NCI-H2081 treated with DMSO at 0.1 percent for 48 hours (cell line): ENCODE measurements around the gene APOL5.
"Not testable (repeated sequence)": the region's sequence is repeated elsewhere in the genome, so short reads cannot be mapped to it uniquely, and the experiment has no call there.

Experiments used
- DNase-seq: peaks from one replicate; lab custom pipeline; 2025; lab: John Stamatoyannopoulos, UW

APOL5 gene

DNA sequence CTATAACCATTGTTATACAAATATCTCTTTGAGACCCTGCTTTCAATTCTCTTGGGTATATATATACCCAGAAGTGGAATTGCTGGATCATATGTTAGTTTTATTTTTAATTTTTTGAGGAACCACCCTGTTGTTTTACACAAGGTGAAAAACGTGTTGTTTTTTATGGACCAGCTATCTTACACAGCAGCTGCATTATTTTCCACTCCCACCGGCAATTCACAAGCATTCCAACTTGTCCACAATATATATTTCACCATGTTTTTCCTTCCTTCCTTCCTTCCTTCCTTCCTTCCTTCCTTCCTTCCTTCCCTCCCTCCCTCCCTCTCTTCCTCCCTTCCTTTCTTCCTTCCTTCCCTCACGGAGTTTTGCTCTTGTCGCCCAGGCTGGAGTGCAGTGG is 6.3 kb upstream of the APOL5 start:
- no peak for DNase-seq

DNA sequence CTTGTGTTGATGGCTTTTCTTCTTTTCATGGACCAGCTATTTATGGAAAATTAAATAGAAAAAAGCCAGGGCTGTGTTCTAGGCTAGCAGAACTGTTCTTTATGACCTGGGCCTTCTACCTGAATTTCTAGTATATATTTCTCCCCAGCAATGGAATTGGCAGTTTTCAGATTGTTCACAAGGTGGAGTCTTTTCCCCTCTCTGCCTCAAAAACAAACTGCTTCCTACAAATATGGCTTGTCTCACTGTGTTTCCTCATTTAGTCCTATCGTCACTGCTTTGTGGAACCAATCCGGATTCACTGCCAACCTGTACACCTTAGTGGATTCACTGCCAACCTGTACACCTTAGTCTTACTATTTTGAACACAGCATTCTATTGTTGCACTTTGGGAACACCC is 5.0 kb upstream of the APOL5 start:
- no peak for DNase-seq

DNA sequence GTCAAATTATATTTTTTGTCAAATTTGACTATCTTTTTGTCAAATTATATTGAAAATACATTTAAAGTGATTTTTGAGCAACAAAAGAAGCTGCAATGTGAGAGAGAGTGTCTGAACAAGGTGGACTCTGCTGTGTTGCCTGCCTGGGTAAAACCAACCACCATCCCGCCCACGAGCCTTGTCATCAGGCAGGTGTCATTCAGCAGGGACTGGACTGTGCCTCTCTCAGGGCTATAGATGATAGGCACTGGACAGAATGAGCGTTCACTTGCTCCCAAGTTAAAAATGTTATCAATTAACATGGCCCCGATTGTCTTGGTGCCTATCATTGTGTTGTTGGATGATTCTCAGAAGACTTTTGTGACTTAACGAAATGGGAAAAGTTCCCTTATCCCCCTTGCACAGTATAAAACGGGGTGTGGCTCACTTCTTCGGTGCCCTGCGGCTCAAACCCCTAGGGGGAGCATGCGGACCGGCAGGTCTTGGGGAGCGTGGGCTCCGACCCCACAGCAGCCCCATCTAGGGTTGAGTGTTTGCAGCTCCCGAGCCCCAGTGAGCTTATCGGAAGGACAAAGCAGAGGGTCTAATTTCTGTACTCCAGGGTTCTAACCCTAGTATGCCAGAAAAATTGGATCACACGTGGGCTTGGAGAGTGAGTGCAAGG is 1.7 kb downstream of the APOL5 start:
- no peak for DNase-seq

DNA sequence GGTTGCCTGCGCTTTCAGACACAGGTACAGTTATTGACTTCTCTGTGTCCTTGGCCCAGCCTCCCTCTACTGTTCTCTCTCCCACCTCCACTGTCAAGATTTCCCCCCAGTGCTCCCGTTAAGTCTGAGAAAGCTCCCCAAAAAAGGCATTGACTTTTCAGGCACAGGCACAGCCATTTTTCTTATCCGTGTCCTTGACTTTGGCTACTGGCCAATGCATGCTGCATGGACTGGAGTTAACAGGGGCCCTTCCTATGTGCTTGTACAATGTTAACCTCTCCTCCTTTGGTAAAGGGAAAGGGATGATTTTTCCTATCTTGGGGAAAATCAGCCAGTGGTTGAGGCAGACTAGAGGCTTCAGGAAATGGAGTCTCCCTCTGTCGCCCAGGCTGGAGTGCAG is 4.3 kb downstream of the APOL5 start:
- no peak for DNase-seq

DNA sequence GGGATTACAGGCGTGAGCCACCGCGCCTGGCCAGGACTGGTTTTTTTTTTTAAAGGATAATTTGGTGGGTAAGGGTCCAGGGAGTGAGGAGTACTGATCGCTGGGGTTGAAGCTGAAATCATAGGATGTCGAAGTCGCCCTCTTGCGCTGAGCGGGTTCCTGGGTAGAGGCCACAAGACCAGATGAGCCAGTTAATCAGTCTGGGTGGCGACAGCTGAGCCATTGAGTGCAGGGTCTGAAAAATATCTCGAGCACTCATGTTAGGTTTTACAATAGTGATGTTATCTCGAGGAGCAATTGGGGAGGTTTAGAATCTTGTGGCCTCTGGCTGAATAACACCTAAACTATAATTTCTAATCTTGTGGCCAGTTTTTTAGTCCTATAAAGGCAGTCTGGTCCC is 7.8 kb downstream of the APOL5 start:
- DNase-seq: no peak

DNA sequence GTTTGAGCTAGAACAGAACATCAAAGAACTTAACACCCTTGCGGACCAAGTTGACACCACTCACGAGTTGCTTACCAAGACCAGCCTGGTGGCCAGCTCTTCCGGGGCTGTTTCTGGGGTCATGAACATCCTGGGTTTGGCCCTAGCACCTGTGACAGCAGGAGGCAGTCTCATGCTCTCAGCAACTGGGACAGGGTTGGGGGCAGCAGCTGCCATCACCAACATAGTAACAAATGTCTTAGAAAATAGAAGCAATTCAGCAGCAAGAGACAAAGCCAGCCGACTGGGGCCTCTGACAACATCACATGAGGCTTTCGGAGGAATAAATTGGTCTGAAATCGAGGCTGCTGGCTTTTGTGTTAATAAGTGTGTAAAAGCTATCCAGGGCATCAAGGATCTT is 8.7 kb downstream of the APOL5 start:
- DNase-seq: no peak

DNA sequence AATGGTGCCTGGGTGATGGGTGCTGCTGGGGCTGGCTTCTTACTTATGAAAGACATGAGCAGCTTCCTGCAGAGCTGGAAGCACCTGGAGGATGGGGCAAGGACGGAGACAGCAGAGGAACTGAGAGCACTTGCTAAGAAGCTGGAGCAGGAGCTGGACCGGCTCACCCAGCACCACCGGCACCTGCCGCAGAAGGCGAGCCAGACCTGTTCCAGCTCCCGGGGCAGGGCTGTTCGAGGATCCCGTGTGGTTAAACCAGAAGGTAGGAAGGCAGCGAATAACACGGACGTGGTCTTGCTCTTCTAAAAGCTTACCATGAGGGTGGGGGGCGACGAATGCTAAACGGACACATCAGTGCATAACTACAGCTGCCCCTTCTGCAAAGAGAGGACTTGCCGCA is 9.3 kb downstream of the APOL5 start:
- DNase-seq: no peak

DNA sequence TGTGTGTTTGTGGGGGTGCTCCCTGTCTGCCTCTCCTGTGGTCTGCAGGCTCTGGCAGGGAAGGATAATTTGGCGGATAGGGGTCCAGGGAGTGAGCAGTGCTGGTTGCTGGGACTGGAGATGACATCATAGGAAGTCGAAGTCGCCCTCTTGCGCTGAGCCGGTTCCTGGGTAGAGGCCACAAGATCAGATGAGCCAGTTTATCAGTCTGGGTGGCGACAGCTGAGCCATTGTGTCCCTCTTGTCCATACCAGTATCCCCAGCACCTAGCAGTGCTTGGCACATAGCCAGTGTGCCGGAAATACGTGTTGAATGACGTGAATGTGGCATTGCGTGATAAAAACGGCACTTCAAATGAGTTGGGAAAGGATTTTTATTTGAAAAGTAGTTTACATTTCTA is 9.8 kb downstream of the APOL5 start:
- DNase-seq: no peak

DNA sequence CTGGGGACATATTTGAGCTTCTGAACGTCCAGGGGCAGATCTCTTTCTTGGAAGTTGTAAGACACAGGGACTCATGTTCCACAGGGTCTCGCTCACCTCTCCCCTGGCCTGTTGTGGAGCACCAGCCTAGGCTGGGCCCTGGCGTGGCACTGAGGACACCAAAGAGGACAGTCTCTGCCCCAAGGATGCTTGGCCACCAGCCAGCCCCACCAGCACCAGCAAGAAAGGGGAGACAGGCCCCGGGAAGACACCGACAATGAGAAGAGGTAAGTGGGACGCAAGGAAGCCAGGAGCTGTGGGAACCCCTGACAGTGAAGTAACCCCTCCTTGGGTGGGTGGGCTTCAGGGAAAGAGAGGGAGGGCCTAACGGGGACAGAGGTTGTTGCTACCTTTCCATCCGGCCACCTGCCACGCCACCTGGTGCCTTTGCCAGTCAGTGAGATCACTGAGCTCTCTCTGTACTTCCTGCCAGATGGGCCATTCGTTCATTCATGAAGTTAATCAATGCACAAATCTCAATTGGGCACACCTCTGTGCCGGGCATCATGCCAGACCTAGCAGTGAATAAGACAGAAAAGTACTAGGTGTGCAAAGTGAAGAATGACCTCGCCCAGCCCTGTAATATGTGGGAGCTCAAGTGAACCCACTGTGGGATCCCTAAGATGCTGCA is 11.1 kb downstream of the APOL5 start:
- peak; percentile 50 for DNase-seq

DNA sequence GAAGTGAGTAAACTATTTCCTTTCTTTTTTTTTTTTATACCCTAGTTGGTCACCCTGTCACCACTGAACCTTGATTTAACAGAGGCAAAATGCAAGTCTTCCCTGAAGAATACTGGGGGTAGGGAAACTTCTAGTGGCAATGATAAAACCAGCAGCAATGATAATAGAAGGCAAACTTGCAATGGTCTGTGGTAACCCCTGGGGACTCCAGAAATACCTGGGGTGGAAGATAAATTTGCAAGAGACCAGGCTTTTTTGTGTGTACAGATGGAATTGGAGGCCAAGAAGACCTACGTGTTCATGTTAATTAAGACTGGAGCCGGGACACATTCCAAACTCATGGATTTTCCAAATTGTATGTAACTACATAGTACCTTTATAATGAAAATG is 11.6 kb downstream of the APOL5 start:
- no peak for DNase-seq

DNA sequence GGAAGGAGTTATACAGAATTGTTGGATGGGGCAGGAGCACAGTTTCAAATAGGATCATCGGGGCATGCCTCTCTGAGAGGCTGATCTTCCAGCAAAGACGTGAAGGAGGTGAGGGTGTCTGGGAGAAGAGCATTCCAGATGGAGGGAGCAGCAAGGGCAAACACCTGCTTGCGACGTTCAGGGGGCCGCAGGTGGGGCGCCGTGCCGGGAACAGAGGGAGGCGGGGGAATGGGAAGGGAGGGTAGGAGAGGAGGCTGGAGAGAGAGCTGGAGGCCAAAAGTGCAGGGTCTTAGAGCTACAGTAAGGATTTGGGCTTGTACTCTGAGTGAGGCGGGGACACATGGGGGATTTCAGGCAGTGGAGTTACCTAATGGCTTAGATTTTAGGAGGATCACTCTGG is 13.6 kb downstream of the APOL5 start:
- no peak for DNase-seq

DNA sequence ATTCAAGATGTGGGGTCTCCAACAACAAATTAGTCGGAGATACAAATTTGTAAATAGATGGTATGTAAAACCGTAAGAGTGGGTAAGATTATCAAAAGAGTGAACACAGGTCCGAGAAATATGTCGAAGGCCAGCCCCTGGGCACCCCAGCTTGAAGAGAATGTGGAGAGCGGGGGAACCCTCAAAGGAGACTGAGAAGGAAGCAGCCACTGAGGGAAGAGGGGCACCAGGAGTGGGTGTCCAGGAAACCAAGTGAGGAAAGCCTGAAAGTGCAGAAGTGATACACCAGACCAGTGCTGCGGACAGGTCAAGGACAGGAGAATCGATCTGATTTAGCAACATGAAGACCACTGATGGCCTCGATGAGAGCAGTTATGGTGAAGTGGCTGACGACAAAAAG is 14.4 kb downstream of the APOL5 start:
- DNase-seq: no peak

DNA sequence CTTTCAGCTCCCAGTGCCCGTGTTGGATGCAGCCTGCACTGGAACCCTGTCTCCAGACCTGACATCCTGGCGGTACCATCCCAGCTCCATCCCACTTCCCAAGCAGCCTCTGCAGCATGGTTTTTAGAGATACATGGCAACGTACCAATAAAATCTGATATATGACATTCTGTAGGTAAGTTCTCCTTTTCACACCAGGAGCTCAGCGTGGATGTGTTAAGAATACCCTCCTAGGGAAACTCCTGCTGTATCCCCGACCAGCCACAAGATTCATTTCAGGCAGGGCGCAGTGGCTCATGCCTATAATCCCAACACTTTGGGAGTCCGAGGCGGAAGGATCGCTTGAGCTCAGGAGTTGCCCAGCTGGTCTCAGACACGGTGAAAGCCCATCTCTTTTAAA is 15.4 kb downstream of the APOL5 start:
- DNase-seq: no peak

DNA sequence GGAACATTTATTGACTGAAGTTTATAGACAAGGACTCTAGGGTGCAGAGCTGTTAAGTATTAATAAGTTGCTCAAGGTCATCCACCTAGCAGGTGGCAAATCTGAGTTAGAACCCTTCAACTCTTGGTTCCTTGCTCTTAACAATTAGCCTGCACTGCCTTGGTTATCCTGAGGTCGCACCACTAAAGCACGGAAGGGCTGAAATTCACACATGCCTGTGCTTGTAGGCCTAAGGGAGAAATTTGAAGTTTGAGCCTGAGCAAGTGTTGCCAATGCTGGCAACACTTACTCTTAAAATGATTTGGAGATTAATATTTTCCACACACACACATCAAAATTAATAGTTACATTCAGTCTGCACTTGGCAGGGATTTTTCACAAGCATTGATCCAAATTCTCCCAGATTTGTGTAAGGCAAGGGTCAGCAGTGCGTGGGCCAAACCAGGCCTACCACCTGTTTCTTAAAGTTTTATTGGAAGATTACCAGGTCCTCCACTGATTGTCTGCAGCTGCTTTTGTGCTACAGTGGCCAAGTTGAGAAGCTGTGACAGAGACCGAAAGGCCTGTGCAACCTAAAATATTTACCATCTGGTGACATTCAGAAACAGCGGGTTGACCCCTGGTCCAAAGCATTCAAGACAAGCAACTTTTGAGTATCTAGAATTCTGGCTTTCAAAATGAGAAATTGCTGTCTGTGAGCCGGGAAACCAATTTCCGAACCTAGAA is 16.3 kb downstream of the APOL5 start:
- DNase-seq: no peak

DNA sequence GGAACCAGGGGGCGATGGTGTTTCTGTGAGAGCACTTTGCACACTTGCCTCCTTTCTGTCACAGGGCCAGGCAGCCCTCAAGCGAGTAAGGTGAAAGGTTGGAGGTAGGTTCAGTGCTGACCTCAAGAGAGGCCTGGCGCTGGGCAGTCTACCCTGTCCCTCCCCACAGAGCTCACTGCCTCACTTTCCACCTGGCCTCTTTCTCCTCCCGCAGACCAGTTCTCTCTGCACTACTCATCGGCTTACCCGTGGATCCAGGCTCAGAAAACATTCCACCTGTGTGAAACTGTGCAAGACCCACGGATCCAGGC is 16.8 kb downstream of the APOL5 start:
- no peak for DNase-seq

DNA sequence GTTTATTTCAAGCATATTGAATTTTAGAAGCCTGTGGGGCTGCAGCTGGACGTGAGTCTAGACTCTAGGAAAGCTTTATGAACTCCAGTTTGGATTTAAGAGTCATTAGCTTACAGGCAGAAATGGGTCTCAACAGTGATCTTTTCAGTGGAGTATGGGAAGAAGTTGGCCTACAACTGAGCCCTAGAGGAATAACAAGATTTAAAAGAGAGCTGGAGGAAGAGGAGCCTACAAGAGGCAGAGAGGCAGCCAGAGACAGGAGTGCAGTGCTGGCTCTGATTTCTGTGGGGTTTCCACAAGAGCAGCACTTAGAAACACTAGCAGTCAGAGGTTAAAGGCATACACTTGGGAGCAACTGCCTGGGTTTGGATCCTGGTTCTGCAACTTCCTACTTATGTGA is 17.9 kb downstream of the APOL5 start:
- no peak for DNase-seq

DNA sequence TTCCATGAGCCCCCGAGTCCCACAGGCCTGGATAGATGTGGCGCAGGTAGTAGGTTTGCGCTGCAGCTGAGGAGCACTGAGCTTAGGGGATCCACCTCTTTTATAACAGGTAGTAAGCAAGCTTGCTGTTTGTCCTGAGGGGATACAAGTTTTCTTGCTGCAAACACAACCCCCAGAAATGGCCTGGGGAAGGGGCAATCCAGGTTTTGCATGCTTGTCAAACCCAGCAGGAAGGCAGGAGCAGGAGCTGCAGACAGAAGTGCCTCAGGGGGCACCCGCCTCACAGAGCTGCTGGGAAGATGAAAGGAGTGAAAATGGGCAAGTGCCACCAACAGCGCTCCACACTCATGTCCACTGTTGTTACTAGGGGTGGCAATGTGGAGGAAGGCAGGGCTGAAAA is 18.5 kb downstream of the APOL5 start:
- no peak for DNase-seq

DNA sequence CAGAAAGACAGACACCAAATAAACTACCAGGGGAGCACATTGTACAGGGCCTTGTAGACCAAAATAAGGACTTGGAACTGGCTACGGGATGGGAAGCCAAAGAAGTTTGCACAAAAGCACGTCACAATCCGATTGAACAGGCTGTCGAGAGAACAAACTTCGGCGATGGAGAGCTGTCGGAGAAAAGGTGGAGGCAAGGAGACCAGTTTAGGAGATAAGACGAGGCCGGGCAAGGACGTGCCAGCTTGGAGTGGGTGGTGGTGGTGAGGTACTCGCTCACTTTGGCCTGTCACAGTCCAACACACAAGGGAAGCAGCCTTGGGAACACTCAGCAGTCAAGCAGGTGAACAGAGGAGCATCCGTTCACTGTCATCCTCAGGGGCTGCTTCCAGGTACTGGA is 19.0 kb downstream of the APOL5 start:
- DNase-seq: no peak

DNA sequence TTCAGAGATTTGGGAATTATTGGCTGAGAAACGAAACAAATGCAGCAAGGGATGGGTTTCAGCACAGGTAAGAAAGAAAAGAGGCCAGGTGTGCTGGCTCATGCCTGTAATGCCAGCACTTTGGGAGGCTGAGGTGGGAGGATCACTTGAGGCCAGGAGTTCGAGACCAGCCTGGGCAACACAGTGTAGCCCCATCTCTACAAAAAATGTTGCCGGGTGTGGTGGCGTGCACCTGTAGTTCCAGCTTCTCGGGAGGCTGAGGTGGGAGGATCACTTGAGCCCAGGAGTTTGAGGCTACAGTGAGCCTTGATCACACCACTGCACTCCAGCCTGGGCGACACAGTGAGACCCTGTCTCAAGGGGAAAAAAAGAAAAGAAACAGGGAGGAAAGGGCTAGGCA is 20.2 kb downstream of the APOL5 start:
- DNase-seq: not testable (repeated sequence)

DNA sequence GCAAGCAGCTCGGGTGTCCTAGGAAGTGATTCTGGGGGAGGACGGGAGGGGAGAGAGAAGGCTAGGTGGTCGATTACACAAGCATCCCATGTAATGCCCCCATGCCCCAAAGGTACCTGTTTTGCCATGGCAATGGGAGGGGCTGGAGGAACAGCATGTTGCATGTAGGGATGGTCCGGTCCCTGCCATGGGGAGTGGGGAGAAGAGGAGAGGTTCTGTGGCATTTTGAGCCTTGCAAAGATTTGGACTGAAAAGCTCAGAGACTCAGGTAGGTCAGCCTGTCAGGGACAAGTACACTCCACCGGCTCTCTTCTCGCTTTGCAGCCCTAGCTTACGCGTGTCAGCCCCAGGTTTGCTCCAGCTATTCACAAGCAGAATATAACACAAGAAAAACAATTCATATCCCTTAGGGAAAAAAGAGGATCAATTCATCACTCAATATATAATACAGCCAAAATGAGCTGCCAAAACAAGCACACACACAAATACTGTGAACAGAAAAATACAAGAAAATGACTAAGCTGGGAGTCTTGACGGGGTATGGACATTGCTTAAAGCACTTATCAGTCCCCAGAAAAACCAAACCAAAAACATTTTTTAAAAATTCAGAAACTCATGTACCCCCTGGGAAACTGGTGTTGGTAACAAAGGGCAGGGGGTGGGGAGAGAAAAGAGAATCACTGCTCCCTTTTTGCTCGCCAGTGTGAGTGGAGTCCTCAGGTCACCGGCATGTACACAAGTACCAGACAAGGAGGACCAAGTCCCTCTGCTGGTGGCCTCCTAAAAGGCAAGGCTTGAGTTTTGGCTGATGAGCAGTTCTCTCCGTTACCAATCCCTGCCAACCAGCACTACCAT is 21.6 kb downstream of the APOL5 start:
- DNase-seq: no peak

DNA sequence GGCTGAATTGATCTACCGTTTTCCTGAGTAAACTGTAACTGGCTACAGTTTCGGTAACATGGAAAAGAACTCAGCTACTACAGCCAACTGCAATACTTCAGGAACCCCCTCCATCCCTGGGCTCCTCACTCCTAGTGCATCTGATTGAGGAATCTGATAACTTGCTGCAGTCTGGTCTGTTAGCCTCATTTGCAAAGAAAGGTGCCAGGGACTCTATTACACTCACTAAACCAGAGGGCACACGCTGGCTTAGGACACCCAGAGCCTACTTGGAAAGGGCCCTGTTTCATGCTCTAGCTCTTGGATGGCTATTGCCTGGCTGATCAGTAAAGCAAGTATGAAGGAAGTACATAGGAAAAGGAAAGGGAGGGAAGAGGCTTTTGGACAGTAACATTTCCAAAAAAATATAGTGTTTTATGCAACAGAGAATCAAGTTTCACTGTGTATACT is 22.3 kb downstream of the APOL5 start:
- DNase-seq: no peak

DNA sequence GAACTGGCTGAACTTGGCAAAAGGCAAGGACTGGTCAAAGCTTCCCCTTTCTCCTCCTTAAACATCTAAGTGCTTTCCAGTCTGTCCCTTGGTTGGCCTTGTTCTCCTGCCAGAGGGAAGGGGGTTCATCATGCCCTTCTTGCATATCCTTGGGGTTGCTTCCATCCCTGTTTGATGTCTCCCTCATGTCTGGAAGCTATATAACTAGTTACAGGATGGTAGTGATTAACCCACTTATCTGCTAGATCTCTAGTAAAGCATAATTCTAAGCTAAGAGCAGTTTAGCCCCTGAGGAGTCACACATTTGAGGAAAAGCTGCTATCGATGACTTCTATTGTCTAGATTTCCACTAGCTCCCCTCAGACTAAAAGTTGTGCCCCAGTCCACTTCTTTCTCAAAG is 22.9 kb downstream of the APOL5 start:
- no peak for DNase-seq
